ENCODE data around the gene LRRC4C.

Gene LRRC4C

DNA sequence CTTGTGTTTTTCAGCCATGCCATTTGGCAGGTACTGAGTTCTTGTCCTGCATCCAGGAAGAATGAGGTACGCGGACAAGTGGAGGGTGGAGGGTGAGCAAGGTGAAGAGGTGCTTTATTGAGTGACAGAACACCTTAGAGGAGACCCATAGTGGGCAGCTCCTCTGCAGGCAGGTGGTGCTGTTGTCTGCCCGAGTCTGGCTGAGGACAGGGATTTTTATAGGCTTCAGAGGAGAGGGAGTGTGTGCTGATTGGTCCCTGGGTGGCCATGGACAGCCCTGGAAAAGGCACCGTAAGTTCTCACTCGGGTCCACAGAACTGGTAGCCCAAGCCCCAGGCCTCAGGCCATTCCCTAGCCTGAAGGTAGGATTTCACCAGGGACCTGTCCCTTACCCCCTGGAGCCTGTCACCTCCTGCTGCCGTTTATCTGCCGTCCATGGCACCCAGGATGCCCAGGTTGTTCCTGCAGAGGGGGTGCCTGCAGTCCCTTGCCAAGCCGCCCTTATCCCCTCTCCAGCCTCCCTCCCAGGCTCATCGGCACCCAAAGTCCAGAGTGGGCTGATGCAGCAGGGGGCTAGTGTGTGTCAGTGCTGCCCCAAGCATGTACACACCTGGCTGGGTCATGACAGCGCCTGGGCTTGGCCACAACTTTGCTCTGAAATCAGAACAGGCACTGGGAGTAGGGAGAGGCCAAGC lies 213.6 kb downstream of the LRRC4C start:
- no peak for DNase-seq

DNA sequence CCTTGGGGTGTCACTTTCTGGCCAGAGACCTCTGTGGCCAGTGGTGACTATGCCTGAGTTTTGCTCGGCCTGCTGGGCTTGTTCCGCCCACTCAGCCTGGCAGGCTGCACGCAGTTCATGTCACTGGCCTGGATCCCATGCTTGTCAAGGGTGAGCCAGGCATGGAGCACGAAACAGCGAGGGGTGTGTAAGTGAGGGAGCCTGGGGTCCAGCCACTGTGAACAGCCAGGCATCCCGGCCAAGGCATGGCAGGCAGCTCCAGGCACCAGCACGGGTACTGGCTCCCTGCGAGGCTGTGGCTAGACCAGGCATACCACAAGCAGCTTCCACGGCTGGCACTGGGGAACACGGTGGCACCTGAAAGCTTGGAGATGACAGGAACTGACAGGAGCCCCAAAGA lies 214.3 kb downstream of the LRRC4C start:
- no peak for DNase-seq

DNA sequence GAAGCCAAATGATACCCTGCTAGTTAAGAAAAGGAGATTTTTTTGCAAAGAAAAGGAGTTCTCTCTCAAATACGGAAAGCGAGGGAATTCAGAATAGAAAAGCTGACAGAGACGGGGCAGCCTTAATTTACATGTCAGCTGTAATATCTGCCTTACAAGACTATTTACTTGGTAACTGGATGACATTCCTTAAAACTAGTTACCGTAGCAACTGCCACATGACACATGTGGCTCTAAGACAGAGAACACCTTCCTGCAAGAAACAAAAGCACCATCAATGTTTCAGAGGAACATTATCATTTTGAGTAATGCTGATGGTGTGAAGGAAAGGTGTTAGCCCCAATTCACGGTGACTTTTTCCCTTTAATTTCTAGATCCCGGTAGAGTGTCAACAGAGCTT lies 222.1 kb downstream of the LRRC4C start:
- no peak for DNase-seq

DNA sequence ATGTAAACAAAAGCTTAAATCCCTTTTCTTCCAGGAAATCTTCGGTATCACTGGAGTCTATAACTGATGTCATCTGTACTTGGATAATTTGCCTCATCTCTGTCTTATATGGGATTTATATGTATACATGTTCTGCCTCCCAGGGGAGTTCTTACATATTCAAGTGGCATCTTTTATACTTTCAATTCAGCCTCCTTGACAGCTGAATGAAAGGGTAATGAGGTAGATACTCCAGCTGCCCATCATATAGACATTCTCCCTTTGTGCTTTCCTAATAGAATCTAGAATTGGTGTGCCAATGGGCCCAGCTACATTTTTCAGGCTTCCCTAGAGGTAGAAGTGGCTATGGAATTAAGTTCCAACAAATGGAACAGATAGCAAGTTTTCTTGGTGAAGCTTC lies 223.8 kb downstream of the LRRC4C start:
- no peak for DNase-seq

DNA sequence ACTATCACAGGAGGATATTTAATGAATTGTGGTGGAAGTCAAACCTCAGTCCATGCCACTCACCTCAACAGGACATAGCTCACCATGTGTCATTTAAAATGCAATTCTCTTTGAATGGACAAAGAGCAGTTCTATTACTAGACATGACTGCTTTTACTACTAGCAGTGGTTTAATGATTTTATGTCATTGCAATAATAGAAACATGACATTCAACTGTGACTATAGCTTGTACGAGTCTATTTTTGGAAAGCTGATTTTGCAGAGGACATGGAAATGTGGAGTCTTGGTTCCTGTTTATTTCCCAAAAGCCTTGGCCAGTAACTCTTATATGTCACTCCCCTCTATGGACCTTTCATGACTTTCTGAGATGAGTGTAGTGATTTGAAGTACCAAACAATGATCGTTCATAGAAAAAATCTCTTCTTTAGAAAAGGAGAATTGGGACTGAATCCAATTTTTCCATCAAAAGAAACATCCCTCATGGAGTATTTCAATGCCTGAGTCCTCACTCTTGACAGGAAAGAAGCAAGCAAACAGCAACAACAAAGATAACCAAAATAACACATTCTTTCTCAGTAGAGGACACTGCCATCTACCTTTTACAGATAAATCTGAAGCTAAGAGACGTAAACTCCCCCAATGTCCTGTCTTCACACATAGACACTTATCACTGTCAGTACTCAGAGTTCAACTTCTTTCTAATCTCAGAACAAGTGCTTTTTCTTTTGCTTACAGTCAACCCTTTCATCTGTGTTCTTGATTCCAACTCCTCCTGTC lies 233.4 kb downstream of the LRRC4C start:
- DNase-seq: no peak

DNA sequence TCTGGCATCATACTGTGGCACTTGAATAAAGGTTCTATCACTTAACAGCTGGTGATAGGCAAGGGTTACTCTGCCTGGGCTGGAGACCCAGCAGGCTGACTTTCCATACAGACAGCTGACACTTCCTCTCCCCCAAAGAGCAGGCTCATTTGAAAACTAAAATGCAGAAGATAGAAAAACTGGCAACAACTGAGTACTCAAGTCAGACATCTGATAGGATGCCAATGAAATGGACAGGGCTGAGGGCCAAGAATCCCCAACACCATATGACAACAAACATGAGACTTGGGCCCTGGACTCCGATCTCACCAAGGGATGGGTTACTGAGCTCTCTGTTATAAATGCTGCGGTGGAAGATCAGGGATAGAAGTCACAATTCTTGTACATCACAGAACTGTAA lies 237.2 kb downstream of the LRRC4C start:
- DNase-seq: no peak

DNA sequence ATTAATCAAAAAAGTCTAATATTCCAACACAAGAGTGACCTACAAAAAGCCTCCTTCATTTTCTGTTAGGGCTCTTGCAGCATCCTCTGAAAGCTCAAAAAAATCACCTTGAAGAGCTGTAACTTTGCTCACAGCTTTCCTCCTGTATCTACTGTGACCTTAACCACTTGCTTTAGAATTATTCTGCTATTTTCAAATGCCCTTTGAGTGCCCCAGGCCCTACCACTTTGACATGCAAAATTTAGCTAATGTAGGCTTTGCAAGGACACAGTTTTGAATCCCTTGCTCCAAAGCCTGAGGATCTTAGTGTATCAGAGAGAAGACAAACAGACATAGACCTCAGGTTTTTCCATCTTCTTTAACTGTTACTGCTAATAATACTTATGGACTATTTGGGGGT lies 253.1 kb downstream of the LRRC4C start:
- no peak for DNase-seq

DNA sequence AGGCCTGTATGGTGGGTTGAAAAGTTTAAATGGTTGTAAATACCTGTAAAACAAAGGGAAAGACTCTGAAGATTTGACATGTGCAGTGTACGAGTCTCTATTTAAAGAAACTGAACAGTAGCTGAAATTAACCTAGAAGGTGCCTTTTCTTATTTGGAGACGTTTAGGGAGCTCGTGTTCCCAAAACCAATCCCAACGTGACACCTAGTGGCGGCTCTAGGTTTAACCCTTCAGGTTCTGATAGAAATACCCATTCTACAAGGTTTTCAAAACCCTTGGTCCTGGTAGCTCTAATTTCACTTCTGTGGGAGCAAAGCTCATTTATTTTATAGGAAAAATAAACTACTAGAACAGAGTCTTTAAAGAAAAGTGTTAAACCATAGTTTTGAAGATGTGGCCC lies 258.3 kb downstream of the LRRC4C start:
- no peak for DNase-seq

DNA sequence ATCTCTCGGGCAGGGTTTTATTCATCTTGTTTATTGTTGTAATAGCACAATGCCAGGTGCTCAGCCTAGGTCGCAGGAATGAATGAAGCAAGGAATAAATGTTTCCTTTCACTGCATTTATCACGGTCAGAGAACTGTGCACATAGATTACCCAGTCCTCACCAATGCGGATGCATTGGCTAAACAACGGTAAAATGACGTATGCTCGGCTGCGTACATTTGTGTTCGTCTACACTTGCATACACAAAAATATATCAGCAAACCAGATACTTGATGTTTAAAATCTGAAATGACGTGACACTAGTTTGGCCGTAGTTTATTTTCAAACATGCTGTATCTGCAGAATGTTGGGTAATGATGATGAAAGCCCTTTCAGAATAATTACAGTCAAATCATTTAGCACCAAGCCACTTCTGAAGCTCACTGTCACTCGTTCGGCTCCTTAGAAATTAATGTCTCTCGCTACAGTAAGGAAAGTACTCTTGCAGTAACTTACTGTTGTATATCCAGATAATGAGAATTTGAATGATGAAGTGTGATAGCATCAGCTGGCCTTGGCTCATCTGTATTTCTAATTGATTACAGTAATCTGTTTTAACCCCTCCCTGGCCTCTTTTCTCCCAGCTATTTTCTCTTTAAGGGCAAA lies 268.9 kb downstream of the LRRC4C start:
- no peak for DNase-seq

DNA sequence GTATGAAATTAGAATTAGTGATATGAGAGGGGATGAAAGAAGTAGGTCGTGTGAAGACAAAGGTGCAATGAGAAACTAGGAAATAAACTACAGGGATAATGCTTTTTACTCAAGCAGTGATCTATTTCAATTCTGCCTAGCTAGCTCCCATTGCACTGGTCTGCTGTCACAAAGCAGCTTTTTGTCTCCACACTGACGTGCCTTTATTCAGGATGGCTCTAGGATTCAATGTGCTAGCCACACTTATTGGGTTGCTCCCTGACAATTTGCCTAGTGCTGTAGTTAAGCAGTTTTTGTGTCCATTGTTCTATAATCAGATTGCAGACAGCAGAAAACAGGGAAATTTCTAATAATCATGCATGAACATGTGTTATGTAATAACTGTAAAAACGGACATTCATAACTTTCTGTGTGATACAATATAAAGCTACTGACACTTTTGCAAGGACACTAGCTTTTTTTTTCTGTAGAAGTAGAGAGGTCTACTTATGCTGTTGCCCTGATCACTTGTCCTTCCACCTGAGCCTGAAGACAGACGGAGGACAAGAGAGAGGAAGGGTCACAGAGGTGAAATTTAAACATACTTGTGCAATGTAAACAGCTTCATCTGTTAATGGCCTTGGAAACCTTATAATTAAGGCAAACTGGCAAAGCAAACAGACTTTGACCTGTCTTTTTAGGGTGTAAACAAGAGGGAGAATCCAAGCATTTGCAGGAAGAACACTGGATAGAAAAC lies 269.6 kb downstream of the LRRC4C start:
- DNase-seq: no peak

DNA sequence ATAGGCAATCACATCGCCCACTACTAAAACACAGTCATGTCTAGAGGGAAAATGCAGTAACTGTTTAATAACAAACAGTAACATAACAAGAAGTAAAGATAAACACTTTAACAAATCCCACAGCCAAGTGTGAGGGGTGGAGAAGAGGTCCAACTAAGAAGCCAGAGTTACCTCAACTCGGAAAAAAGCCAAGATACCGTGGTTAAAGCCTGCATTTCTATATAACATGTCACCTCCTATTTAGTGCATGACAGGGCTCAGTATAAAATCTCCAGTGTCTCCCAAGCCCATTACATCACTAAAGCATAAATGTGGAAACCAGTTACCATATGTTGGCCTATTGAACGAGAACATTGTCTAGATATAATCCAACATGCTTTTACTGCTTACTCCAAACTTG lies 281.7 kb downstream of the LRRC4C start:
- no peak for DNase-seq

DNA sequence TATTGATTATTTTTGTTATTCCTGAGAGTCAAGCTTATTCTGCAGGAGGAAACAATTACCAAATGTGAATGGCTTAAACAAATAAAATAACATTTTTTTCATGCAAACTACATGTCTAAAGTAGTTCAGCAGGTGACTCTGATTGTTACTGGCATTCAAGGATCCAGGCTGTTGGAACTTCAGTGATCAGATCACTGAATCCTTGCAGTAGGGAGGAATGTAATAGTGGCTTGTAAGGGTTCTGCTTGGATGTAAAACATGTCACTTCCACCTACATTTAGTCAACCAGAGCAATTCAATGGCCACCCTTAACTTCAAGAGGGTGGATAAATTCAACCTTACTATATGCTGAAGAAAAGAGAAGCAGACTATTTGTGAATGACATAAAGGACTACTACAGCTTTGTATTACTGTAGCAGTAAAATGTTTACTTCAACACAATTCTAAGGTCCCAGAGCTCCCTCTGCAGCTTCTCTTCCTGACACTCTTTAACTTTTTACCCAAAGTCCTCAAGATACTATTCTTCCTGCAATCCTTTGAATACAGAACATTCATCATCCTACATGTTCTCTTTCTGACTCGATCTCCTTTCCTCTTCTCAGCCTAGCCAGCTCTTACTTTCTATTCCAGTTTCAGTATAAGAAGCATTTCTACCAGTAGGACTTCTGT lies 284.0 kb downstream of the LRRC4C start:
- DNase-seq: no peak

DNA sequence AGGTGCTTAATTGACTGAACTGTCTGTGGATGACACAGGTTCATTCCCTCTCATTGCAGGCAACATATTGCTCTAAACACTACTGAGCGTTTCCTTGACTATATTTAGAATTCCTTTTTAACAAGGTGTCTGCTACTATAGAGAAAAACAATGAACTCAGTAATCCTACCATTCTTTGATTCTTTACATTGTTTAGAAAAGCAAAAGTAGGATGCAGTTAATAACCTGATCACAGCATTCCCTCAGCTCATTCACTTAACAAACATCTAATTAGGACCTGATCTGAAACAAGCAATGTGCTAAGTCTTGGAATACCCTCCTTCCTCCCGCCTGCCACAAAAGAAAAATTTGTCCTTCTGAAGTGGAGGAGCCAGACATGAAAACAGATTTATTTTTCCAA lies 313.1 kb downstream of the LRRC4C start:
- DNase-seq: no peak

DNA sequence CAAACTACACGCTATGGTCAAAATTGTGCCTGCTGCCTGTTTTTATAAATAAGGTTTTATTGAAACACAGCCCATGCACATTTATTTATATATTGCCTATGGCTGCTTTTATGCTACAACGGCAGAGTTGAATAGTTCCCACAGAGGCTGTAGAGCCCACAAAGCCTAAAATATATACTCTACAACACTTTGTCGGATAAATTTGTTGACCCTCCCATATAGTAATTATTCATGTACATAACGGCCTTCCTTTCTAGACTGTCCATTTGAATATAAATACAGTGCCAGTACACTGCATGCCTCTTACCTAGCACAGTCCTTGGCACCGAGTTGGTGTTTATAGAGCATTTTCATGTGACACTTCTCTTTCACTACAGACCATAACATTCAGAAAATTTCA lies 314.0 kb downstream of the LRRC4C start:
- DNase-seq: no peak

DNA sequence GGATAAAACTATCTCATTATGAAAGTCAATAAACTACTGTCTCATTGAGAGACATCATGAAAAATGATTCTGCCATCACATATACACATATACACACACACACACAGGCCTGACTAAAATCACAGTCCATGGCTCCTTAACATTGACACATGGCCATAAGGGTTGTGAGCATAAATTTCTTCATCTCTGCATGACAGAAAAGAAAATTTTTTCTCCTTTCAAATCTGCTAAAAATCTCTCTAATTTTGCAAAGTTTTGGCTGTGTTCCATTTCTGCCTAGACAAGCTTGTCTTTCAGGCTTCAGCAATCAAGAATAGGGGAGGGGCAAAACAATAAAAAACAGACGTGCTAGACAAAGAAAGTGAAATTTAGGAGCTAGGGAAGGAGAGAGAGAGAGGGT lies 324.5 kb downstream of the LRRC4C start:
- DNase-seq: no peak

DNA sequence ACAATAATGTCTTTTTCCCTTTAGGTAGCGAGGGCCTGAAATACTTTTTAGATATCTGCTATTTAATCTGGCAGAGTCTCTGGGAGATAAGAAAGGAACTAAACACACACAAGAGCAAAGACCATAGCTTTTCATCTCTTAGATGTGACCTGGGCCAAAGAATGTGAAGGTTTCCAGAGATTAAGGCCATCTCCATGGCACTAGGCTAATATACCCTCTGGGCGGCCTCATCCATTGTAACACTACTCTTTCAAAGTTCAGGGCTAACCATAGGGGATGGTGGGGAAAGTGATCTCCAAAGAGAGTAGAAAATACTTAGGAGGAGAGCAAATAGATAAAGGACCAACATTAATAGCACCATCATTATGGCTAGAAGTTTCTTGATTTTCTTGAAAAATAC lies 326.4 kb downstream of the LRRC4C start:
- DNase-seq: no peak

DNA sequence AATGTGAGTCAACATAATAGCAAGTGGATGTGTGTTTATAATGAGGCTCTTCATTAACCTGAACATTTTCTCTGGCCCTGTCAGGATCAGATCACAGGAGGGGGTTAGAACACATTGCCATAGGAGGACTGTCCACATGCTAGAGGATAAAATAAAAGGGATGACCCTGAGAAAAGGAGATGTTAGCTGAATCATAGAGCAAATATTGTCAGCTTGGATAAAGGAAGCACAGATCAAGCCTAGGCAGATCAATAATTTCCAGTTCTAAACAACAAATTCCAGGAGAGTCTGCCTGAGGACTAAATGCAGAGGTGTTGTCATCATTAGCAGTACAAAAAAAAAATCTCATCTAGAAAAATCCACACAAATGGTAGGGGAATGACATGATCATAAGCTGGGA lies 337.9 kb downstream of the LRRC4C start:
- no peak for DNase-seq

DNA sequence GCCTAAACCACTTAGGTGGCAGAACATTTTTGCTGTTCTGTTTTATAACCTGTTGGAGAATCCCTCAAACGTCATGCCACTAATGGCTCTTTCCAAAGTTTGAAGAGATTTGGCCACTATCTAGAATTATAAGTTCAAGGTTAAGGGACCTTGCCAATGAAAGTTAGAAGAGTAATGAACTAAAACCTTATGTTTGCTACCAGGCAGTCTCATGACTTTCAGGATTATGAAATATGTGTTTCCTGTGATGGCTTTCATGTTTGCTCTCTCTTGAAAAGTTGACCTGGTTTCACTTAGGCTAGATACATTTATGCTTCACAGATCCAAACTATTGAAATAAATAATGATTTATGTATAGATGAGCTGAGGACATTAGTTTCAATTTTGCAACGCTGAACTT lies 340.0 kb downstream of the LRRC4C start:
- no peak for DNase-seq

DNA sequence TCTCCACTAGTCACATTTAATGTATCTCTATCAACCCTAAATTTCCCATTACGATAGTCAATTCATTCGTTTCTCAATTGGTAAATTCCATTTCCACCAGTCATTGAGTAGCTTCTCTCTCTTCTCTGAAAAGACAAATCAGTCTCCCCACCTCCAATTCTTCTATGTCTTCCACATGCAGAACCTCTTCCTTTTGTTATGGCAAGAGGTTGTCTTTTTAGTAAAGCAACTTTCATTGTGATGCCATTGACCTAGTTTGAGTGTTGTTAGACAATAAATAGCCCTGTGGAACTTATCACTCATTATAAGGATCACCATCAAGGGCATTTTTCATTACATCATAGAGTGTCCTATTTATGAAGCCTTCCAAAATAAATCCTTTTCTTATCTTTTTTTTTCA lies 340.9 kb downstream of the LRRC4C start:
- no peak for DNase-seq

DNA sequence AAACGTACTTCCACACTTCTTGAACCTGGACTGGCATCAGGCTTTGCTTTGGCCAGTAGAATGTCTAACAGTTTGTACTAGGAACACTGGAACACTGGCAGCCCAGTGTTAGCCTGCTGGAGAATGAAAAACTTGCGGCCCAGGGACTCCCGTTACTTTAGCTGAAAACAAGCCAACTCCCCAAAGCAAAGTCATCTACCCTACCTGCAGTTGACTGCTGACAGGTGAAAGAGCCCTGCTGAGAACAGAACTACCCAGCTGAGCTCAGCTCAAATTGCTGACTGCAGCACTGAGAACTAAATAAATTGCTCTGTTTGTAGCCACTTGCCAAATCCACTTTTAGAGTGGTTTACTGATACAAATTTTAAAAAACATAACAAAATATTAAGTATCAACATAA lies 342.5 kb downstream of the LRRC4C start:
- no peak for DNase-seq

DNA sequence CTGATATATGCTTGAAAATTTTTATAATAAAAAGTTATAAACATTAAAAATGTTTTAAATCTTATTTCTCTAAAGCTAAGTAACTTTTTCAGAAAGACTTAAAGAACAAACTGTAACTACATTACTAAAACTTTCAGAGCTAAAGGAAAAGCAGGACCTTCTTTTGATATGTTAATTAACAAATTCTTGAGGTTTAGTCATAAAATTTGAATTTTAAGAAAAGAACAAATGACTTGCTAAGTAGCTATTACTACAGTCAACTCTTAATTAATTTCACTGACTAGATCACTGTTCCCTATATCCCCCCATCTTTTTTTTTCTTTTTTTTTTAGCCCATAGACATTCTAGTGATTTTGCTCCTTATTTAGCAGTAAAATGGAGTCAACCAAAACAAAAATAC lies 344.4 kb downstream of the LRRC4C start:
- no peak for DNase-seq

DNA sequence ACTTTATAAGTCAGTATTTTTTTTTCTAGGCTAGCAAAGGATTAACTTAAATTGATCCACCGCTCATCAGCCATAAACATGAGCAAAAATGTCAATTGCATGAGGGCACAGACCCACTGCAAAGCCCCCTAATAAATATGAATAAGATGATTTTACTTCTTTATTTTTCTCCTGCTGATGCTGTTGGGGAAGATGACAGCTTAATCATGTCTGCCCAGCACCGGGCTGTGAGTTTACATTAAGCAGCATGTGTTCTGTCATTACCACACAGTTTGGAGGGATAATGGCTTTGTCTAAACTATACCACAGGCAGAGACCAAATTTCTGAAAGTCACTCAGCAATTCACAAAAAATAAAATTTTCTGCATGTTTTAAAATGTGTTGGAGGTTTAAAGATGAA lies 346.3 kb downstream of the LRRC4C start:
- no peak for DNase-seq

DNA sequence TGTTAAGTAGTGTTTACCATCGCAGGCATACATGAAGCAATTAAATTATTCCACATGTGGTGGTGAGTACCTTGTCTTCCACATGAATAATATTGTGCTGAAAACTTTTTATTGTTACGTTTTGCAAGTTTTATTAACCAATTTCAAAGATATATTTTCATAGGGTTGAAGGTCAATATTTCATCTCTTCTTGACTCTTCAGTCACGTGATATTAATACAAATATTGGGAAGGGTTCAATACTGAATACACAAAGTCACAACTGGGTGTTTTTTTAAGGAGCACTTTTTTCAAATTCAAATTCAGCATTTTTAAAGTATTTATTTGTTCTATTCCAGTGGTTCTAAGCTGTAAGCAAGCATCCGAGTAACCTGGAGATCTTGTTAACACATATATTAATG lies 348.9 kb downstream of the LRRC4C start:
- DNase-seq: no peak
